ENCODE results near the gene ADAMTS15.
A peak's percentile ranks its signal among the peaks of the same experiment; 100 is the strongest.

Gene ADAMTS15

DNA sequence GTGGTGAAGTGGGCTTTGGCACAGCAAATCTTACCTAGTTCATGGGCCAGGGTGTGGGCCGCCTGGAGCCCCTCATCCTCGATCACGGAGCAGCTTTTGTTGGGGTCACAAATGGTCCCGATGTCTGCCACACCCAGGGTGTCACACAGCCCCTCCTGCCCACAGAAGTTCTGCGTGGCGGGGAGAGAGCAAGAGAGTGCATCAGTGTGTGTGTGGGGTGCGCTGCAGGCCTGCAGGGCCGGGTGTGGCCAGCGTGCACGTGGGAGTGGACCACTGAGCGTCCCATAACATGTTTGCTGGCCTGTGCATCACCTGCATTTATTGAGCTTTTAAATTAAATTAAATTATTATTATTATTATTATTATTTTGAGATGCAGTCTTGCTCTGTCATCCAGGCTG, 31.5 kb upstream of the ADAMTS15 start:
- no peak for DNase-seq (ENCODE audit: low read depth in 2 of 2)

DNA sequence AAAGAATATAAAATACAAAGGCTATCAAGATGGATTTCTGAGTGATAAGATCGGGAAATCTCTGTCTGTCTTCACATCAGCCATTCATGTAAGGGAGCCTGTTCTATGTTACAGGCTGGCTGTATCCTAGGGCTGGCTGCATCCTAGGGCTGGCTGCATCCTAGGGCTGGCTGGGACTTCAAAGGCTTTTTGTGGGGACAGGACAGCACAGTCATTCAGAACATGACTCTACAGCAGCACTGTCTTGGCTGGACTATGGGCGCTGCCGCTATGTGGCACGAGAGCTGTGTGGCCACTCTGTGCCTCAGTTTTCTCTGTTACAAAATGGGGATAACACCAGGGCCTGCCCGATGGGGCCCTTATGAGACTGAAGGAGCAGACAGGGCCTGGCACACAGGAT, 30.2 kb upstream of the ADAMTS15 start:
- DNase-seq (ENCODE audit: low read depth in 2 of 2): no peak

DNA sequence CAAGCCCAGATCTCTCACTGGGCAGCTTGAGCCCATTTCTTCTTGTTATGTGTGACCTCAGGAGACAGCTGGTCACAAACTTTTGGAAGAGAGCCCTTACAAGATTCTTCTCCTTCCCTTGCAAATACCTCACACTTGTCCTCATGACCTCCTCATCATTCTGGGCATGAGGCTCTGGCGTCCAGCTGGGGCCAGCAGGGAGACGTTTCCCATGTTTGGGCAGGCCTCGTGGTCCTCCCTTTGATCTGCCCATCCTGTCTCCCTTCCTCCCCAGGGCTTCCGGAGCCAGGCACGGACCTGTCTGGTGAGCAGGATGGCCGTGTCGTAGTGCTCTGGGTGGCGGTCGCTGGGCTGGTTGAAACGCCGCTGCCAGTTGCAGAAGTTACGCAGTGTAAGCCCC, 29.7 kb upstream of the ADAMTS15 start:
- no peak for DNase-seq (ENCODE audit: low read depth in 2 of 2)

DNA sequence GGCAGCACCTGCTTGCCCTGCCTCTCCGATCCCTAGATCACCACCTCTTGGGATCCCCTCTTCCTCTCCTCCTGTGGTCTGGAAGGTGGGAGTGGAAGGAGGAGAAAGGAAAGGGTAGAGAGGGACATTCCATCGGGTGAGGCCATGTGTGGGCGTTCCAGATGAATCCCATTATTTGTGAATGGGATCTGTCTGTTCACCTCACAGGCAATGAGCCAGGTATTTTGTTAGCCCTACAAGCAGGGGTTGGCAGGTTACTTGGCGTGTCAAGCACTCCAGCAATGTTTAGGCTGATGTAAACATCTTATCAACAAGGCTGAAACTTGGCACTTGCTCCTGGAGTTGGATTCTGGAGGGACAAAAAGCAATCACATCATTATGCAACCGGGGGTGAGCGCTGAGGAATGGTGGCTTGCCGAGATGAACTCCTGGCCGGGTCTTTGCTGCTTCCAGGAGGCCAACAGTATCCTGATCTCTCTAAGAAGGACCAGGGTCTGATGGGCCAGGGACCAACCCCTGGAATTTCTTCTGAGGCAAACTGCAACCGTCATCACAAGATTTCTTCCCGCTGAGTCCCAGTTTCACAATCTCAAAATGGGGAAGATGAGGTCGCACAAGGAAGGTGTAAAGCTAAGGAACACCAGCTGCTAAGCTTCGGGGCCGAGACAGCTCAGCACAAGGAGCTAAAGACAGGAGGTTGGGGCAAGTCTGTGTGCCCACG, 27.8 kb upstream of the ADAMTS15 start:
- DNase-seq (ENCODE audit: low read depth in 2 of 2): no peak

DNA sequence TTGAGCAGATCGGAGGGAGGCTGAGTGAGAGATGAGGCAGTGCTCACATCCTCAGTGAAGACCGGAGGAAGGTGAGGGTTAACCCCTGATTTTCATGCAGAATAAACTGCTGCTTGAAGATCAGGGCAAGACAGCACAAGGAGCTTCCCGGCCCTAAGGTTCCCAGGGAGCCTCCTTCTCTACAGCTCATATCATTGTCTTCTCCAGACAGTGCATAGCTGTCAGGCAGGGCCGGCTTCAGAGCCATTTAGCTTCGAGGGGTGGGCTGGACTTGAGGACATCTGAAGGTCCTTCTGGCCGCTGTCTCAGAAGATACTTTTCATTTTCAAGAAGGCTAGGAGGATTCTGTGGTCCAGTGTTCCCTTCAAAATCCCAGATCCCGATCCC, 27.3 kb upstream of the ADAMTS15 start:
- no peak for DNase-seq (ENCODE audit: low read depth in 2 of 2)

DNA sequence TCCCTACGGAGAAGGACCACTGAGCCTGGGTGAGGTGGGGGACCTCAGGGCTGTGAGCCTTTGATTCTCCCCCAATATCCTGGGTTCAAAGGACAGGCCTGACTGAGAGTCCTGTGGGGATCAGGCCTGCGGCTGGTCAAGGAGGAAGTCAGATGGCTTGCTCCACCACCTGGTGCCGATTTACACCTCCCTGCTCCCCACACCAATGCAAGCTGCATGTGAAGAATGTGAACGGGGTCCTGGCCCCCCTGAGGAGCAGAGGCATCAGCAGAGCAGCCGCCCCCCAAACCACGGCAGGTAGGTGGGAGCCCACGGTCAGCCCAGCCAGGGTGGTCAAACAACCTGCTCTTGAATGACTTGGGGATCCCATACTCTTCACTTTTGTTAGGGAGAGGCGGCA, 26.7 kb upstream of the ADAMTS15 start:
- no peak for DNase-seq (ENCODE audit: low read depth in 2 of 2)

DNA sequence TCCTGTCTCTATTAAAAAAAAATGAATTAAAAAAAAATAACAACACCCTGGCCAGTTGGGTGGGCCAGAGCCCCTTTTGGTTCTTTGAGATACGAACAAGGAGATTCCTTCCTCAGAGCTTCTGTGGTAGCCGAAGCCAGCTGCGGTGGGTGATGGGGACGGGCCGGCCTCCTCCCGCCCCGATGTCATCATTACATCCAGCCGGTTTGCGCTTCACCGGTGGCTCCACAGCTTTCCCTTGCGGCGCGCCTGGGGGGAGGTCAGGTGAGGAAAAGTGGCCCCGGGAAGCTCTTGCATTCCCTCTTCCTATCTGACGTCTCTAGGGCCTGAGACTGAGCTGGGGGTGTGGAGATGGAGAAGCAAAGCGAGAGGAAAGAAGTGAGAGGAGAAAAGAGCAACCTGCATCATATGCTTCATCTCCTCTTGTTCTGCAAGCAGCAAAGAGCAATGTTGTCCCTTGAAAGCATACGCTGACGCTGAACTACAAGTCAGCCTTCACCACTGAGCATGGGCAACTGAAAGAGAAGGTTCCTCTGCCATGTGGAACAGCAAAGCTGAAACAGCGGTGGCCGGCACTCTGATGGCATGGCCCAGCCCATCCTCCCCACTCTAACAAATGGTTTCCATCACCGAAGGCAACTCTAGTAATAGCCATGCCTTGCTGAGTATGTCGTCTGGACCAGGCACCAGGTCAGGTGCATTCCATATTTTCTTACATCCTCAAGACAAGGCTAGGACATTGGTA, 26.0 kb upstream of the ADAMTS15 start:
- DNase-seq (ENCODE audit: low read depth in 2 of 2): no peak

DNA sequence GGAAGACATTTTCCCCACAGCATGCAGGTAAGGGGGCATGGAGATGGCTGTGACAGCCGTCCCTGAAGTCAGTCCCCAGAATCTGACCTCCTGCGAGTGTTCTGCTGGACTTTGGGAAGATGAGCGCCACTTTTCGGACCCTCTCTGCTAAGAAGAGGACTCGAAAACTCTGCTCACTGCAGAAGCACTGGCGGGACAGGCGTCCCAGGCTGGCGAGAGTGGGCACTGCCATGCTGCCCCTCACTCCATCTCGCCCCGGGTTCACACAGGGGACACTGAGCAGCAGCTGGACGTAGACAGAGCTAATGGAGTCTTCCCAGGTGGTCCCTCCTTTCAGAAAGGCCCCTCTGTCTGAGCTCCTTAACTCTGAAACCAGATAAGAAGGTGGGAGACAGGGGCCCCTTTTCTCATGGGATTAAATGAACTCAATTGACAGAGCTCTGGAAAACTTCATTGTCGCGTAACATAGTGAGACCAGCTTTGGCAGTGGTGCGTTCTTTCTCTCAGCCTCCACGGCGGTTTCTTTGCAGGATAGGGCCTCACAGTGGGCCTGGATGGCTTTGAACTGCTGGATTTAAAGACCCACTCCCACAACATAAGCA, 24.8 kb upstream of the ADAMTS15 start:
- no peak for DNase-seq (ENCODE audit: low read depth in 2 of 2)

DNA sequence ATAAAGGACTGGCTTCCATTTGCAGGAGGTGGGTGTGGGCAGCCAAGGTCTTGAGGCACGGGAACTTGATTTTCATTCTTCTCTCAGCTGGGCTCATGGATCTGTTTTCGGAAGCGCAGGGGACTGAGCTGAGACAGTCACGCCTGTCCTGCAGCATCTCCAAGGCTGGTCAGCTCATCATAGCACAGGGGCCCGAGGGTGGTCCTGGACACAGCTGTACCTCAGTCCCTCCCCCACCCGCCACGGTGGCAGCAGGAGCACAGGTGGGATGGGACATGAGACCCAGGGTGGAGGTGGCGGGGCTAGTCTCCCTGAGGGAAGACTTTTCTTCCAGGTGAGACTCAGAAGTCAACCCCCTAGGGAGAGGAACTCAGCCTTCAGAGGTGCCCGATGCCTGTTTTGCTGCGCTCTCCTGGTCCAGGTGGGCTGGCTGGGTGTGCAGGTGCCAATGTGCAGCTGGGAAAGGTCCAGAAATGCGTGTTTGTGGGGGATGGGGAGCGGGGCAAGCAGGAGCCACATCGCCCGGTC, 23.8 kb upstream of the ADAMTS15 start:
- no peak for DNase-seq (ENCODE audit: low read depth in 2 of 2)

DNA sequence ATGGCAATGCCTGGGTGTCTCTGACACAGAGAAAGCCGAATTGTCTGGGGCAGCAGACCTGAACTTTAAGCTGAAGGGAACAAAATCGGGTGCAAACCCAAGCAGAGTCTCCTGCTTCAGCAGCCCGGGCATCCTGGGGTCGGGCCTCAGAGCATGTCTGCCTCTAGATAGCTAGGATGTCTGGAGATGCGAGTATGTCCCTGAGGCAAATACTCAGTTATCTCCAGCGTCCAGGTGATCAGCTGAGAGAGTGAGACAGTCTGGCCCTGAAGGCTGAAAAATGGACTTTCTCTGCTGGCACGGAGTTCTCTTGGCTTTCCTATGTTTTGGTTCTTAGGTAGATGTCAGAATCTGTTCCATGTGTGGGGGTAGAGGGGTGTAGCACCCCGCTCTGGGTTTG, 23.3 kb upstream of the ADAMTS15 start:
- DNase-seq (ENCODE audit: low read depth in 2 of 2): no peak

DNA sequence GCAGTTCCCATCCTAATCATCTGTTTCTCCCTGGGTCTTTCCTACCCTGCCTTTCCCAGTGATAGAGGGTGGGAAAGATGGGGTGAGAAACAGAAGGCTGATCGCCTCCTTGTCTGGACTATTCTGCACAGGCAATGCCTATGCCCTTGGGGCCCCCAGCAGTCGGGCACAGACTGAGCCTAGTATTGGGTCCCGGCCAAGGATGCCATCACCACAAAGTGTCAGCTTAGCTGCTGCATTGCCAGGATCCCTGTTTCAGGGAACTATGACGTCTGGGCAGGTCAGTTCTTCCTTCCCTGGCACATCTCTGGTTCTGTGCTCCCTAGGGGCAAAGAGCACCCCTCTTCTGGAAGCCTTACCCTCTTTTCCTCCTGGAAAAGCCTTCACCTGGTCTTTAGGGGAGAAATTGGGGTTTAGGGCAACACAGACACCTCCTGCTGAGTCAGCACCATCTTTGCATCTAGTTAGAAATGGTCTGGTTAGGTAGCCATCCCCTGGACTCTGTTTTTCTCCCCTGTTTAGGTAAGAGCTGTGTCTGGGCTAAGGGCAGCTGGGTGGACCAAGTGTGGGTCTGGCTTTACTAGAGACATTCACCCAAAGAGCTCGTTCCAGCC, 22.1 kb upstream of the ADAMTS15 start:
- no peak for DNase-seq (ENCODE audit: low read depth in 2 of 2)

DNA sequence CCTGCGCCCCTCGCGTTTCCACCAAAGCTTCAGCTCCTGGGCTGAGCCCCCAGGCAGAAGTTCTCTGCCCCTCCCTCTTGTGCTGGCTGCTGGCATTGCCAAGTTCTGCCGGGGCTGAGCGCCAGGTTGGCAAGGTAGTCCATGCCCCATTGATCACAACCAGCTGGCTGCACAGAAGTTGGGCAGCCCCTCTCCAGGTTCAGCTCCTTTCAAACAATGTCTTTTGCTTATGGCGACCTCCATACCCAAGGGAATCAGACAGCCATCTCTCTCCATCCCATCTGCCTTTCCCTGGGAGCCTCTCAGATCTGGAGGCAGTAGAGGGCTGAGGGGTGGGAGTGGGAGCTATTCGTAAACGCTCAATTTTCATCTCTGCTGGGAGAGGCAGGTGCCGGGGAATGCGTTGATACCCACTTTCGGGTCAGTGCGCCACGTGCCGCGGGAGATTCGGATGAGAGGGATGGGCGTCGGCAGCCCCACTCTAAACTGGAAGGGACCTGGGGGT, 21.6 kb upstream of the ADAMTS15 start:
- DNase-seq (ENCODE audit: low read depth in 2 of 2): no peak

DNA sequence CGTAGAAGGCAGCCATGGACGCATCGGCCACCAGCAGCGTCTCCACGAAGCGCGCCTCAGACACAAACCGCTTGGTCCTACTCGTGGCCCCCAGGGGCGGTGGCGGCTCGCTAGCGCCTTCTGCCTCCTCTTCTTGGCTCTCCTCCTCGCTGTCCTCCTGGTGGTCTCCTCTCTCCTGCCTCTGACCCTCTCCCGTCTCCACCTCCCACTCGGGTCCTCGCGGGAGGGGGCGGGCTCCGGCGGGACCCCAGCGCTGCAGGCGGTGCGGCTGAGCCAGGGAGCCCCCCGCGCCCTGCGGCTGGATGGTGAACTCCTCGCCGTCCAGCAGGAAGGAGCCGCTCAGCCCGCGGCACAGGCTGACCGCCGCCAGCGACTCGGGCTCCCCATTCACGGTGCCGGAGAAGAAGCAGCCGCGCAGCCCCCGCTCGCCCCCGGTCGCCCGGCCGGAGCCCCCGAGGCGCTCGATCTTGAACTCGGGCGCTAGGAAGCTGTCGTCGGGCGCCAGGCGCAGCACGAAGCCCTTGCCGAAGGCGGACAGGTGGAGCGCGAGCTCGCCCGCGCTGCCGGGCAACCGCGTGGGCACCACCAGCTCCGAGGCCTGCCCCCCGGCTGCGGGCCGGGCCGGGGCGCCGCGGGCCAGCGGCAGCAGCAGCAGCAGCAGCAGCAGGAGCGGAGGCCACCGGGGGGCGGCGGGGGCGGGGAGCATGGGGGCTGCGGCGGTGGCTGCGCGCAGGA, 20.7 kb upstream of the ADAMTS15 start:
- no peak for DNase-seq (ENCODE audit: low read depth in 2 of 2)

DNA sequence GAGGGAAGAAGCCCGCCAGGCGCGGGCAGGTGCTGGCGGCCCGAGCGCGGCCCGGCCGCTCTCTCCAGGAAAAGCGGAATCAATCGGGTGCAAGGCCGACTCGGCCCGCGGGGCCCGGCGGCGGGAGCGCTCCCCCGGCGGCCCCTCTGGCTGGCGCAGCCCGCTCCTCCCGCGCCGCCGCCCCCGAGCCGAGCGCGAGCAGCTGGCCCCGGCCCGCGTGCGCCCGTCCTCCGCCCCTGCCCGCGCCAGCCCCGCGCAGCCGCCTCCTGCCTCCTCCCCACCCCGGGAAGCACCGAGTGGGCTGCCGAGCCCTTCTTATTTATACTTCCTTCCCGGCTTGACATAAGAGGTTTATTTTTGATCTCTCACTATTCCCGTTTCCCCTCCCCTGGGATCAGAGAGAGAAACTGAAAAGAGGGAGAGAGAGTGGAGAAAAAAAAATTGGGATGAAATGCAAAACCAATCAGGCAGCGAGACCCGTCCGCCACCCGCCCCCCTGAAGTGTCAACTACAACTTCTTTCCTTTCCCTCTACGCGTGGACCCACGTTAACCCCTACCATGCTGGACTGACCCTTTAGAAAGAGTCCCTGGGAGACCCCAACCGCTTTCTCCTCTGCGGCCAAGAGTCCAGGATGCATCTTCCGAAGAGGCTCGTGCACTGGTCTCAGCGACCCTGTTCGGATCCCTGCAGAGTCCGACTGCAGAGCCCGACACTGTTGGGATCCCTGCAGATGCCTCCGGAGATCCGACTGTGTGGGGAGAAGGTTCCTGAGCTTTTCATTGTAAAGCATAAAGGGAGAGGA, 19.9 kb upstream of the ADAMTS15 start, which contains the start of gene ADAMTS8:
Gene ADAMTS8, minus strand, starts transcription at position 294 of the 804 bp plus-strand sequence. CDS start 323 bp downstream, outside the sequence.
- DNase-seq (ENCODE audit: low read depth in 2 of 2): no peak

DNA sequence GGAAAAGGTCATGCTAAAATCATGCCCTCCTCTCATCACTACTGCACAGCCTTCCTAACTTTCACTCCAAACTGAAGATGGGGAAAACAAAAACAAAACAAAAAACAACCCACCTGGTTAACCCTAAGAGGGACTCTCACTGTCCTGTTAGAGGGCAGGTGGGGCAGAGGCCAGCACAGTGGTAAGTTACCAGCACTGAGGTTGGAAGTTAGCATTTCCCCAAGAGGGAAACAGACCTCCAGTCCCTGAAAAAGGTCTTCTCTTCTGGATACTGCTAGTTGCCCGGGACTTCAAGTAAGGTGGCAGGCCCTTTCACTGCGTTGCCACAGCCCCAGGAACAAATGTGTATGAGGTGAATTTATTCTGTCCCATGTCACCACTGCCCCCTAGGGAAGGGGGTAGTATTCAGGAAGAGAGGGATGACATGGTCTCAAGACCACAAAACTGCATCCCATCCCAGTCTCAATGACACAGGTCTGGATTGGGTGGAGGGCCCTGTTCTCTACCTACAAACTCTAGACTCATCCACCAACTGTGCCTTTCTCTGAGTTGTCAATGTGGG, 19.2 kb upstream of the ADAMTS15 start:
- DNase-seq (ENCODE audit: low read depth in 2 of 2): no peak

DNA sequence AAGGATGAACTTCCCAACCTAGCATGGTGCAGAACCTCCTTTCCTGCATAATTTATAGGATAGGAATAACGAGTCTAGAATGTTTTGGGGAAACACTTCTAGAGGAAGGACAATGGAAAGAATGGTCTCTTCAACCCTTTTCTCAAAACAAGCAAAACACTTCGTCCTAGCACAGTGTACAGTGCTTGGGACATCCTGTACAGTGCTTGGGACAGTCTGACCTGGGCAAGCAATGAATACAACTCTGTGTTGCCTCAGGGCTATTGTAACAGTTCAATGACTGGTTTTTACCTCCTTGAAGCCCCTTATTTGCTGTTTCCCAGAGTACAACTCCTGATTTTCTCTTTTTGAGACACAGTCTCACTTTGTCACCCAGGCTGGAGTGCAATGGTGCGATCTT, 18.5 kb upstream of the ADAMTS15 start:
- DNase-seq (ENCODE audit: low read depth in 2 of 2): no peak

DNA sequence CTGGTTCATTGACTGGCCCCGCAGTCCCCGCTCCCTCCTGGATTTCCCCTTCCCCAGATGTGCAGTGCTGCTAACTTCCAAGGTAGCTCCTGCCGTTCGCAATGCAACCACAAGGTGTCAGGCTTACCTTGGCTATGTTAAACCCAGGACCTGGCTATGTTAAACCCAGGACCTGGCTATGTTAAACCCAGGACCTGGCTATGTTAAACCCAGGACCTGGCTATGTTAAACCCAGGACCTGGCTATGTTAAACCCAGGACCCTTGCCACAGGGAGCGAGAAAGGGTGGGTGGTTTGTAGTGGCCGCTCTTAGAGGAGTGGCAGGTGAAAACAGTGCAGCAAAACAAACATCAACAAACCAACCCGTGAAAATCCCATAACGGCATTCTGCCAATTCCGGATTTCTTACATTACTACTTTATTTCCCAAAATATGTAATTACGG, 17.1 kb upstream of the ADAMTS15 start:
- no peak for DNase-seq (ENCODE audit: low read depth in 2 of 2)

DNA sequence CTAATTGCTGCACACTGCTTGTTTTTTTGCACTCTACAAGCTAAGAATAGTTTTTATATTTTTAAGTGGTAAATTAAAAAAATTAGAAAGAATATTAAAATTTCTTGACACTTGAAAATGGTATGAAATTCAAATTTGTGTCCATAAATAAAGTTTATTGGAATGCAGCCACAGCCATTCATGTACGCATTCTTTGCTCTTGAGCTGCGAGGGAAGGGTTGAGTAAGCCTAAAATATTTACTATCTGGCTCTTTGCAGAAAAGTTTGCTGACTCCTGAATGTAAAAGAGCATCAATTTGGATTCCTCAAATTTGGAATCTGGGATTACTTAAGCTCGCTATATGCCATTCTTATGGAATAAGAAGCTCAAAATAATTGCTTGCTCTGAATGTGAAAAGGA, 16.6 kb upstream of the ADAMTS15 start:
- peak in 1 of 2 experiments; percentile 51 for DNase-seq (ENCODE audit: low read depth in 2 of 2)

DNA sequence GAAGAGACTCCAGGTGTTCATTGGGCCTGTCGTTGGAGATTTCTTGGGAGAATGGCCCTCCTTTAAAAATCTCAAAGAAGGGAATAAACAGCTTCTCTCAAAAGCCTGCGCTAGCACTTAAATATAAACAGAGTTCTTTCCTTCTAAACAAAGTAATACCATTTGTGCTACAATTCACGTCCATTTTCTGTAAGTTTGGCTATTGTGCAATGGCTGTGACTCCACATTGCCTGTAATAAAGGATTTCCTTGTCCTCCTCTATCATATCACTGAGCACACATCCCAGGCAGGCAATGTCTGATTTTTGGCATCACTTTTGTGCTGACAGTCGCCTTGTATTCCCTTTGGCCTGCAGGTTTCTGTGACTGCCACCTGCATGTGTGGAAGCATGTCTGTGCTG, 15.1 kb upstream of the ADAMTS15 start:
- DNase-seq (ENCODE audit: low read depth in 2 of 2): no peak
